HG02943 (cell line): ENCODE data around the gene HOXB6.

Experiments
- ATAC-seq: cut with Tn5 transposase; IDR thresholded peaks from one replicate; pipeline ENCODE4 v1.9.1; 2021; ENCODE audit warnings: mild to moderate bottlenecking, low read depth, moderate library complexity; ENCODE audit not compliant: unreplicated experiment

HOXB6 gene

DNA sequence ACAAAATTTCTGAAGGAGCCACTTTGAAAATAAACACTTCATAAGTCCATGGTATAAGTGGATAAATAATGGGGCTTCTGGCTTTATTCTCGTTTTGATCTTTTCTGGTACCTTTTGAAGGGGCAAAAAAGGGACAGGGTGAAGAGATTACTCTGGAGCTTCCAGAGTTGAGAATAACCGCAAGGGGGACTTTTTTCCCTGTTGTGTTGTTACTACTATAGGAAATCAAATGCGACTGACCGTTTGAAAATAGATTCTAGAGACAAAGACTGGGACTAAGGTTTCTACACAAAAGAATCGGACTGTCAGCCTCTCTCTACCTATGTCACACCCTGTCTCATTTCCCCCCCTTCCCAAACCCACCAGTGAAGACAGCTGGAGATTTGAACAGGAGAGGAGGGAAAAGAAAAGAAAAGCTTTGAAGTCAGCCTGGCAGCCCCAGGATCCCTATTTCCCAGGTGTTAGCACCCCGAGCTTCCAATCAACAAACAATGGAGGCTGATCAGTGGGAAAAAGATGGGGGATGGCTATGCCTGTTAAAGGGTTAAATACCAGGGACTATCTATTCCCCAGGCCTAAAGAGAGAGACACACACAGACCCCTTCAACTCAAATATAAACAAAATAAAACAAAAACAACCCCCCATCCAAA is 35.0 kb downstream of the HOXB6 start:
- ATAC-seq, result no peak

DNA sequence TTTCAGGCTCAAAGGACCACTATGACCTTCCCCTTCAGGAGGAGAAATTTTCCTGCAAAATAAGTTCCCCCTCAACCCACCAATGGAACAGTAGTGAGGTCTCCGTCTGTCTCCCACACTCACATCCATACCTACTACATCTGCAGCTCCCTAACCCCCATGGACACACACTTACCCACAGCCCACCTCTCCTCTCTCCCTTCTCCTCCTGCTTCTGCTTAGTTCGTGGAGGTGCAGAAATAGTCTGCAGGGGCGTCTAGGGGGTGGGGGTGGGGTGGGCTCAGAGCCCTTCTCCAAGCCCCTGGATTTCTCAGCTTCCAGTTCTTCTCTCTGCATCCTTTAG is 35.6 kb downstream of the HOXB6 start:
- ATAC-seq, result no peak

DNA sequence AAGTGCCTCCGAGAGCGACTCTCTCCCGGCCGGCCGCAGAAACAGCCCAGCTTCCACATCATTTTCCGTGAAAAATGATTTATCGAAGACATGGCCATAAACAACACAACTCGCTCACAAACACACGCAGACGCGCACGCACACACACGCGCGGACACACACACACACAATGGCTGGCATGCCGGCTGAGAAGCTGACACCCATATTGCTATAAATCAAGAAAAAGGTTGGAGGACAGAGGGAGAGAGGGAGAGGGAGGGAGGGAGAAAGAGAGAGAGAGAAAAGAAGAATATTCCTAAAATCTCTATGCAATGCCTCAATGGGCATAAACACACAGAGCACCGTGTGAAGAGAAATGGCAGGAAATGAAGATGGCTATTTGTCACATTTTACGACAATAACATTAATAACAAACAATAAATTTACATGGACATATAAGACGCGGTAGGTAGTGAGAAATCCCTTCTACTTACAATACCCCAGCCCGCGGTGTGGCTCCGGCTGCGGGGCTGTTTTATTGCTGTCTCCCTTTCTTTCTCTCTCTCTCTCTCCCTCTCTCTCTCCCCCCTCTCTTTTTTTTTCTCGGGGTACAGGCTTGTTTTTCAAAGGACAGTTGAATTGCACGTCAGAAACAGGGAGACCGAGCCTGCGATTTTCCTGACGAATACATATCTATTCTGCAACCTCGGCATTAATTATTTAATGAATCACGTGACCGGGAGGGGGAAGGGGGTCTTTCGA is 36.1 kb downstream of the HOXB6 start:
- ATAC-seq, result no peak

DNA sequence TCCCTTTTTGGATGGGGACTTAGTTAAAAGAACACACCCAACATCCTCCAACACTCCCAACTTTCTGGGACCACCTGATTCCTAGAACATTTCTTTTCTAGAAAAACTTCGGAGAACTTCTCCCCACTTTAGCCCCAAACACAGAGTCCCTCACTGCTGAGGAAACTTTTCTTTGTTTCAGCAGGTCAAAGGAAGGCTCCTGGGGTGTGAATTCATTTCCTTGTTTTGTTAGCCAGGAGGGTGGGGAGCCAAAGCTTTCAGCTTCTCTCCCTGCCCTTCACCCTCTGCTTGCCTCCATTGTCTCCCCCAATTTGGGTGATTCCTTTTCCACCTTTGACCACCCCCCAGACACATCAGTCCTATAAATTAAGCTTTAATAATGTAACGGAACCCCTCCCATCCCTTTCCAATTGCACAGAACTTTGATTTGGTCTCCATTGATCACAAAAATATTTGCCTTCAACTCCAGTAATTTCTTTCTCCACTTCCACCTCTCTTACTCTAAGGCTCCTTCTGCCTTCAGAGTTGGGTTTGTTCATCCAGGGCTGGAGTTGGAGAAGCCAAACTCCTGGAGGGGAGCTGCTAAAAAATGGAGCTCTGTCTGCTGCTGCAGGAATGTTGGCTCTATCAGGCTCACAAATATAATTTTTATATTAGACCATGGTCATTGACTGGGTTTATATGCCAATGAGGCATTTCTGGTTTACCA is 37.0 kb downstream of the HOXB6 start:
- no peak for ATAC-seq

DNA sequence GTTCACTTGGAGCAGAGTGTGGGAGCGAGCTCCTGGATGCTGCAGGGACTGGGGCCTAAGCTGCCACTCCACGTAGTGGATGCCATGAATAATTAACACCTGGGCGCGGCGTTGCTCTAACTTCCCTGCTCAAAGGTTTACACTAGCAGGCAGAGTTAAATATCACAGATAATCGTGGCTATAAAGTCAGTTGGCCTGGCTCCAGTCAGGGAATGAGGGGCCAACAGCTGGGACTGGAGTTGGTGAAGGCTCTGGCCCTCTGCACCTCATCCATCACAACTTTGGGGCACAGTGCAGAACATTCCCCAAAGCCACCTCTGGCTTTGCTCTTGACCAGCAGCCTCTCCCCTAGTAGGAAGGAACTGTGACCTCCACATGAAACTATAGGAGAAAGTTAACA is 37.6 kb downstream of the HOXB6 start:
- ATAC-seq, result no peak

DNA sequence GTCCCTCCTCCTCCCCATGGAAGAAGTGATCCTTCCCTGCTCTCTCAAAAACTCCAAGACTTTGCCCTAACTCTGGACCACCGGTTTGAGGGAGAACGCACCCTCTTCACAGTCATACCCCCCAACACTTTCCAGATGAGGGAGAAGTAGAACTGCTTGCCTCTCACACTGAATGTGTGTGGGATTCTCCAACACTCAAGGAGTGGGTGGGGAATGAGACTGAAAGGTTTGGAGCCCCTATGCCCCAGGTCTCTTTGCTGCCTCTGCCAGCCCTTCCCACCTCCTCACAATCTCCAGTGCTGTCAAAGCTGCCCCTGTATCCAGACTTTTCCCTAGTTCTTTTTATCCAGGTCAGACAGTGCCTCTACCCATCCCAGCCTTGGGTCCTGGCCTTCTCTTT is 38.1 kb downstream of the HOXB6 start:
- no peak for ATAC-seq

DNA sequence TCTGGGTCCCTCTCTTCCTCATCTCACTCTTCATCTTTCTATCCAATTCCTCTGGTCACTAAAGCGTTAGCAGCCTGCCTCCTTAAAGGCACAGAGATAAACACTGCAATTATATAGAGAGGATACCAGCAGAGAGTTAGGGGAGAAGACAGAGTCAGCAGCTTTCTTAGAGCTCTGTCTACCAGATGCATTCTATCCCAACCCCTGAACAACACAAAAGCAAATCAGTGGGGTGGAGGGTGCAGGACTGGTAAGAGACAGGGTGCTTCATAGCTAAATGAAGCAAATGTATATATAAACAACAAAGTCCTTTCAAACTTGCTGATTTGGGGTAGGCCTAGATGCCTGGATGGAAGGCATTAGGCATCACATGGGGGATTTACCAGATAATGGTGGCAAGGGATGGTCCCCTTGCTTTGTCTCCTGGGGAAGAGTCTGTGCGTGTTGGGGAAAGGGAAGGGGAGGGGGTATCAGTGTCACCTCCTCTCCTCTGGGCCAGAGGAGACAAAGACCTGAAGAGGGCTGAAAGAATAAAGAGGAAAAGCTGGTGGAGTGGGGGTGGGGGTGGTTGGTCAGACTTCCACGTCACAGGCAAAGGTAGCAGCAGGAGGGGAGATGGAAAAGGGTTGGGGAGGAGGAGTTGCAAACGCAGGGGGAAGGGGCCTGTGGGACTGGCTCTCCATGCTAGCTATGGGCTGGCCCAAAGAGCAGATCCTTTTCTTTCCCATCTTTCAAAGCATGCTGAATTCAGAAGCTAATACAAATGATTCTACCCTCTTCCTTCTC is 38.7 kb downstream of the HOXB6 start:
- no peak for ATAC-seq

DNA sequence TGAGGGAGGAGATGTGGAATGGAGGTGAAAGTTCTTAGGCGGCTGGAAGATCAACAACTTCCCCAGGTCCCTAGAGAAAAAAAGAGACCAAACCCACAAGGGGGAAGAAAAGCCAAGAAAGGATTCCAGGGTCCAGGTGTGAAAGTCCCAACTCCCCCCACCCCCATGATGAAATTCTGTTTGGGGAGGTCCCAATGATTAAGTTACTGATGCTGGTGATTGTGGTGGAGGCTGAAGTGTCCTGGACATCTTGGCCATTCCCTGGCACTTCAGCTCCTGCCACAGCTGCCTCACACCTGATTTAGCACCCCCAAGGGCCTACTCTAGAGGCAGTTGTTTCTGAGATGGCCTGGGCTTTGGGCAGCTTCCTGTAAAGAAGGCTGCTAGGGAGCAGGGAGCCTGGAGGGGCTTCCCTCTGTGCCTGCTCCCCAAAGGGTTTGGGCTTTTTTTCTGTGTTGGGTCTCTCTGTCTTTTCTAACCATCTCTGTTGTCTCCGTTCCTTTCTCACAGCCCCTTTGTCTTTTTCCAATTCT is 39.7 kb downstream of the HOXB6 start:
- ATAC-seq, result no peak

DNA sequence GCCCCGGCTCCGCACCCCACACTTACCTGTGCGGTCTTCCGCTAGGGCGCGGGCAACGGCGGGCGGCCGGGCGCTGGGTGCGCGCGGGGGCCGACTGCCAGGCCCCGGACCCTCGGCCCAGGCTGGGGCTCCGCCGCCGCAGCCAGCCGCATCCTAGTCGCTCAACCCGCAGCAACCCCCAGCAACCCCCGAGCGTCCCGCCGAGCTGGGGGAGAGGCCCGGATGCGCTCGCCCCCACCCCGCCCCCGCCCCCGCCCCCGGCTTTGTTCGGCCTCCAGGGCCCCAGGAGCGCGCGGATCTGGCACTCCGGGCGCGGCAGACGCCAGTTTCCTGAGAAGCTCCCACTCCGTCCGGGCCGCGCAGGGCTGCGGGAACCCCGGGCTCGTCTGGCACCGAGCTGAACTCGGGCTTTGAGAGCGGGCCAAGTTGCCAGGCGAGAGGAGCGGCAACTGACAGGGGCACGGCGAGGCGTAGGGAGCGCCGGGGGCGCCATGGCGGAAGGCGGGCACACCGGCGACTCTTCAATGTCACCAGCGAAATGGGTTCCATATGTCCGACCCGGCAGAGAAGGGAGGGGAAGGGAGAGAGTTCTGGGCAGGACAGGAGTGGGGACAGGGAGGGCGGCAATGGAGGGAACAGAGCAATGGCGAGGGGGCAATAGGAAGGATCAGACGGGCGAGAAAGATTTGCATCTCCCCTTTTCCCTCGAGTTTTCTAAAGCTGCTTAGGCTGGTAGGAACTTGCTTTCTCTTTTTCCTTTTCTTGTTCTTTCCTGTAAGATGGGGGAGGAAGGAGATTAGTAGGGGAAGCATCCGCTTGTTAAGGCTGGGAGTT is 40.4 kb downstream of the HOXB6 start:
- ATAC-seq, result no peak

DNA sequence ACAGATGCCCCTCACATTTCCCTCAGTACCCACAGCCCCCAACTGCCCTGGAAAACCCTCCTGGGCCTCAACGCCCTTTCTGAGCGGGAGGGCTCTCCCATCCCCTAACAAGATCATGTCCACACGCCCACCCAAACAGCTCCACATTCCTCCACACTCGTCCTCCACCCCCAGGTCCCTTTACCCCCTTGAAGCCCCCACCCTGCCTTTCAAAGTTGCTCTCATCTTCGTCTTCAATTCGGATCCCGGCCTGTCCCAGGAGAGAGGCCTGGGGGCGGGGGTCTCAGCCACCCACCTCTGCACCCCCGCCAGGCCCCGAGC is 41.0 kb downstream of the HOXB6 start:
- no peak for ATAC-seq

DNA sequence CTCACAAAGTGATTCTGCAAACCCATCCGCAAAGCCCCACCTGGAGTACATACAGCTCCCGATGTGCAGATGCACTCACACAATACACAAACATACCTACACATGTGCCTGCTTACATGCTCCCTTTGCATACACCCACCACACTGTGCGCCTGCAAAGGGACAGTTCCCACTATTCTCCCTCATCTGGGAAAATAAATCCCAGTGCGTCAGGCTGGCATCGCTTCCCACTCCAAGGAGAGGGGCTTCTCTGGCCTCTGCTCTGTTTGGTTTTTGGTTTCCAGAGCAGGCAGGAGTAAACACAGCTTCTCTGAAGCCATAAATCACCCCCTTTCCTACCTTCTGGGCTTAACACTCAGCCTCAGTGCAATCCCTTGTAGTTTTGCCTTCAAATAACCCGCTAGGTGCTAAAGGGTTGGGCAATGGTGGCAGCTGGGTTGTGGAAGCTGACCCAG is 41.4 kb downstream of the HOXB6 start:
- ATAC-seq, result no peak

DNA sequence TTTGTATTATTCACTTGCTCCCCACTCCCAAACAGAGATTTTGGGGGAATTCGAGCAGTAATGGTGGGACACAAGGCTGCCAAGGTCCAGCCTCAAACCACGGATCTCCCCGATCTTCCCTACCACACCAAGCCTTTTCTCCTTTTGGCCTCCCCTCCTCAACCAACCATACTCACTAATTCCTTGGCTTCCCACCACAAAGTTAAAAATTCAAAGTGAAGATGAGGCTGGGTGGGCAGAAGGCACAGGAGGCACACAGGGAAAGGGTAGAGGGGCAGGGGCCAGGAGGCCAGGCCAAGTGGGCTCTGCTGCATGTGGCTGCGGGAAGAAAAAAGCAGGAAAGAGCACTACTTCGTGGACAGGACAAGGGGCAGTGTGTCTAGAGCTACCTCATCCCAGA is 41.9 kb downstream of the HOXB6 start:
- ATAC-seq, result no peak

DNA sequence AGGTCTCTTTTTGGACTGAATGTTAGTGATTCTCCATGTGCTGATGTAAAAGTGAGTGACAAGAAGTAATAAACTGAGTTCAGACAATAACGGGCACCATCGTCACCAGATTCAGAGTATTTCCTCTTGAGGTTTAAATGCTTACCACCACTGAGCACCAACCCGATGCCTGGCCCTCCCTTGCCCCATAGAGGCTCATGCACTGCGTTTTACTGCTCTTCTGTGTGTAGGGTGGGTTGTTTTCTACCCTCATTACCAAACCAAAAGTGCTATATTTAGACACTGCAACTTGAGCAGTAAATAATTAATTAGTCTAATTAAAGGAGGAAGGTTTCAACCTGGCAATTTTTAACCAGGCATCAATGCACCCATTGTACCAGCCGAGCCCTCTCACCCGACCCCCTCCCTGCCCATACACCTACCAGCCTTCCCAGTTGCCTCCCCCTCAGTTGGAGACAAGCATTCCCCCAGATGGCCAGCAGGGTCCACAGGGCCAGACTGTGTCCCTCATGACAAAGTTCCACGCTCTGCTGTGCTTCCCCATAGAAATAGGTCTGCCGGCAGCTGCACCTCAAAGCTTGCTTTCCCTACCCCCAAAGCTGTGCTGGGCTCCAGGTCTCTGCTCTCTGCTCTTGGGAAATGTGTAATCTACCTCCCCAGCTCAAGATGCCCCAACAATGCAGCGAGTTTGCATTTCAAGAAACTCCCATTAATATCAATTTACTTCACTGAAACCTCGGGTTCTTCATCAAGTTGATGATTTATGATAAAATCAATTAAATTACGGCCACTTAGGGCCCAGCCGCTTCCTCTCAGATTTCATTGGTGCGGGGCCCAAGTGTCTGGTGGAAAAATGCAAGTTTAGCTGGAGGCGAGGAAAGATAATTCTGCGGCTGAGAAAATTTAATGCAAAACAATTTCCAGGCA is 42.6 kb downstream of the HOXB6 start:
- ATAC-seq, result peak; percentile 77

DNA sequence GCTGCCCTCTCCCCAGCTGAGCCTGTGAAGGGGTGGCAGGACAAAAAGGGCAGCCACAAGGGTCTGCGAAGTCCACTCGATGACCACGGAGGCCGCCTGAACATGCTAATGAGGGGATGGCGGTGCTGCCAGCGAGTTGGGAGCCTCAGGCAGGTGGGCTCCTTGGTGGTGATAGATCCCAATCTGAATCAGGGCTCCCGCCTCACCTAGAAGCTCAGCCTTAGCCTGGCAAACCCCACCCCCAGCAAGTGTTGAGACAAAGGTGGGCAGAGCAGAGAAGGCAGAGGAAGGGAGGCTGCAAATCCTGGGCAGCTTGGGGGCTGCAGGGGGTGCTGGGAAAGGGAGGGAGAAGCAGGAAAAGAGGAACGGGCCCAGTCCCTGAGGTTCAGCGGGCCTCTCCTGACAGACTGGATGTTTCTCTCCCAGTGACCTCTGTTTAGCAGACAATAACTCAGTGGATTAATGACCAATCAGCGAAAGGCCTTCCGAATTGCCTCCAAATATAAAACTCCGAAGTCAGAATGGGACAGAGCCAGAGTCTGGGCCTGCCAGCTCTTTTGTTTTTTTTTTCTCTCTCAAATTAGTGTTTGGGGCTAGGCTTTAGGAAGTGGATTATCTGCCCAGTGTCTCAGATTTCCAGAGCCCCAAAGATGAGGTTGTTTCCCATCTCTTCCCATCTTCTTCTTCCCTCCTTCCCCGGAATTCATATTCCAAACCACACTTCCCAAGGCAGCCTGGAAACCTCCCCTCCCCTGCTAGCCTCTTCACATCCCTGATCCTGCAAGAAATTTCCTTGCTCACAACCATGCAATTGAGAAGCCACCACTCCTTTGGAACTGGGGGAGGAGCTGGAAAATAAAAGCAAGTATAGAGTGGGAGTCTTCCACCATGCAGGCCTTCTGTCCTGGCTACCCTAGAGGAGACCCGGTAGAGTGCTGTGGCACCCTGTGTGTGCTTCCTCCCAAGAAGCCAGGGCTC is 44.7 kb downstream of the HOXB6 start:
- ATAC-seq, result no peak

DNA sequence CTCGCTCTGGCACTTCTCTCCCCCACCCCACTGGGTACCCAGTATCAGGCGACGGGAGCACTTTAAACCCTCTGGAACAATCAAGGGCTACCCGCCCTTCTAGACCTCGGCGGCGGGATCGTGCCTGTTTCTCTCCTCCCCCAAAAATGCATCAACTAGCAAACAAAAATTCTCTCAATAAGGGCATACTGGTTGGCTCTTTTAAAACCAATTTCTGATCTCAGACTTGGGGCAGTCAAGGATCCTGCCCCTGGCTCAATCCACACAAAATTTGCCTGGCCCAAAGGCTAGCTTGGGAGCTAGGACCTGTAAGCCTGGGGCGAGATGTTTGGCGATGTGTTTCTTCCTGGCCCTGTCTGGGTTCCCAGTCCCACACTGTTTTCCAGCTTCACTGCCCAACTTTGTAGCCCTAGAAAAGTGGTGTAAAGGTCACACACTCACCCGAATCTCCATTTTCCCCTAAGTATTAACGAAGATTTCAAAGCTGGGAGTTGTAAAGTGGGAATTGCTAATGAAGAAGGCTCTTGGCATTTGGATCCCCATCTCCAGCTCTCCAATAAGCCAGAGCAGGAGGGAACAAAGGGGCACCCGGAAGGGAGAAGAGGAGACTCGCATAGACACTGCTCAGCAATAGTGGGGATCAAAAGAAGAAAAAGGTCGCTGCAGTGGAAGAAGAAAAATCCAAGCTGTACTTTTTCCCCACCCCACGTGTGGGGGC is 45.5 kb downstream of the HOXB6 start:
- no peak for ATAC-seq

DNA sequence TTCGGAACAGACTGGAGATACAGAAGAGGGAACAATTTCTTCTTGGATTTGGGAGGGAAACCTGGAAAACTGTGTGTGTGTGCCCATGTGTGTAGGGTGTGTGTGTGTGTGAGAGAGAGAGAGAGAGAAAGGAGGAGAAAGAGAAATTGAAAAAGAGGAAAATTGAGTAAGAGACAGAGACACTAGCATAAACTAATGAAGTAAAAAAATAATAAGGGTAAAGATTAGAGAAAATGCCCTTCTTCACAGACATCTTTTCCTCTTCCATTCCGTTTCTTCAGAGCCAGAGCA is 46.0 kb downstream of the HOXB6 start:
- ATAC-seq, result no peak

DNA sequence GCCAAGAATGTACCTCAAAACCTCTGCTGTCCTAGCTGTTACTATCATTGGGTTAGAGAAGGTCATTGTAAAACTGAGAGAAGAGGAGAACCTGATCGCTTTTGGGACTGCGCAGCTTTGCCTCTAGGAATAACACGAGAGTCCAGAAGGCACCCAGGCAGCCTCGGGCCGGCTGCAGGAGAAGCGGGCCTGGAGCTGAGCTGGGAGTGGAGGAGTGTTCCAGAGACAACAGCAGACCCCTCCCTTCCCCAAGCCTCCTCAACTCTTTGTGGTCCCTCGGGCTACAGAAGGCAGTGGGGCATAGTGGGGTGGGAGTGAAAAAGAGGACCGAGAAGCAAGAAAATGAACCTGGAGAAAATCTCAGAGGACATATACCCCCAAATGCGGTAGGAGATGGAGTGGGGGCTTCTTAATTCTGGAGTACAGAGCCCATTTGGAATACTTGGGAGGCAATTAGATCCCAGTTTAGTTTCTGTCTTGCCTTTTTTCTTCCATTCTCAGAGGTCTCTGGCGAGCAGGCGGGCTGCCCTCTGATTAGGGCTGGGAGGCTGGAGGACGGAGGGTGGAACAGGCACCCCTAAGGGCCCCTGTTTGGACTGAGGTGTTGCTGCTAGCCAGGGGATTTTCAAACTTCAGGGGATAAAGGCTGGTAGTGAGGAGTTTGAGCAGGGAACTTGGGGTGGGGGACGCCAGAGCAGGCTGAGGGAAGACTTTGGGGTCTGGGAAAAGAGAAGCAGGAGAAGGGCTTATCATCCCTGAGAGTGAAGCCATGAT is 46.5 kb downstream of the HOXB6 start:
- no peak for ATAC-seq
